HCT116 (cell line): ENCODE measurements around the gene CYP1A2. TPM values are rescaled to one million over a fixed set of nuclear protein-coding genes. Genes with fewer than 3 reads are reported as not detected.
A peak's percentile ranks its signal among the peaks of the same experiment; 100 is the strongest.

Source experiments
- ATAC-seq: fragments of 200-7000 bp; cut with Tn5 transposase; 2 replicates; pipeline ENCODE4 v1.9.1; 2020; ENCODE audit warnings: mild to moderate bottlenecking, moderate library complexity
- BruUV-seq: library from RNA; stranded (reverse); fragments of 400-500 nt; replicated peaks from 2 replicates; lab custom pipeline; 2021; lab: Mats Ljungman, UMichigan
- CTCF ChIA-PET: fragments of 300-600 bp; sonication (Branson Sonifier 250); formaldehyde crosslinking; loops from one replicate; lab custom pipeline; 2021; ENCODE audit warnings: antibody characterized with exemption; lab: Charles Lee
- POLR2A ChIA-PET: fragments of 300-600, 350-600 bp; sonication (Branson Sonifier 250); formaldehyde crosslinking; loops from one replicate; lab custom pipeline; 2021; ENCODE audit warnings: antibody characterized with exemption; lab: Charles Lee
- RAD21 ChIA-PET, 2 experiments: fragments of 300-600 bp; sonication (Branson Sonifier 250); formaldehyde crosslinking; loops; one replicate each; lab custom pipeline; 2023; ENCODE audit warnings: low total read pairs in 2 of 2; ENCODE audit not compliant: uncharacterized antibody in 2 of 2, unreplicated experiment in 2 of 2, low non-redundant PET in 1 of 2; lab: Charles Lee
- DNase-seq: peaks from one replicate; pipeline ENCODE4 v3.0.0-alpha.2; 2010; ENCODE audit warnings: low read depth, low spot score
- H2AFZ ChIP-seq: fragments of 200-600 bp; shearing (Covaris generic), sonication (generic); 2 replicates; pipeline ENCODE4 v1.6.1; 2017; ENCODE audit warnings: low read depth, mixed run types, mixed read lengths, antibody characterized with exemption, low read length; ENCODE audit not compliant: poor library complexity, severe bottlenecking
- H3K27ac ChIP-seq: 2 replicates; pipeline ENCODE4 v1.5.1; 2012; ENCODE audit warnings: low read depth, low read length
- H3K27me3 ChIP-seq: fragments of 200-600 bp; sonication (generic); 2 replicates; pipeline ENCODE4 v1.6.1; 2016; ENCODE audit warnings: mixed run types, low read length, mixed read lengths; ENCODE audit not compliant: insufficient read depth
- H3K36me3 ChIP-seq, 2 experiments: fragments of 200-500 bp in 1 of 2; fragments of 200-600 bp in 1 of 2; sonication (Bioruptor generic) in 1 of 2; sonication (generic) in 1 of 2; 2 replicates each; pipeline versions ENCODE4 v1.5.1 to v1.6.1; 2014 to 2016; ENCODE audit warnings: low read length in 2 of 2, inconsistent platforms in 1 of 2, mixed read lengths in 1 of 2, mixed run types in 1 of 2; ENCODE audit not compliant: insufficient read depth in 2 of 2, control insufficient read depth in 1 of 2
- H3K4me1 ChIP-seq, 2 experiments: fragments of 200-600 bp in 1 of 2; sonication (generic) in 1 of 2; 2 replicates each; pipeline versions ENCODE4 v1.5.1 to v1.6.1; 2012 to 2017; ENCODE audit warnings: low read length in 2 of 2, inconsistent platforms in 1 of 2, mild to moderate bottlenecking in 1 of 2, mixed read lengths in 1 of 2, mixed run types in 1 of 2, moderate library complexity in 1 of 2; ENCODE audit not compliant: insufficient read depth in 2 of 2, control insufficient read depth in 1 of 2
- H3K4me2 ChIP-seq: fragments of 200-600 bp; sonication (generic); 2 replicates; pipeline ENCODE4 v1.6.1; 2017; ENCODE audit warnings: mixed run types, low read length, mixed read lengths
- H3K4me3 ChIP-seq, 2 experiments: fragments of 200-600 bp in 1 of 2; sonication (generic) in 1 of 2; replicated peaks in 1 of 2; 2 replicates each; pipeline ENCODE4 v1.5.1; 2011 to 2016; ENCODE audit warnings: low read length in 2 of 2, control low read depth in 1 of 2, low read depth in 1 of 2, mild to moderate bottlenecking in 1 of 2, mixed read lengths in 1 of 2, mixed run types in 1 of 2
- H3K79me2 ChIP-seq: fragments of 200-600 bp; sonication (generic); 2 replicates; pipeline ENCODE4 v1.6.1; 2017; ENCODE audit warnings: mild to moderate bottlenecking, mixed run types, low read length, moderate library complexity, mixed read lengths; ENCODE audit not compliant: insufficient read depth
- H3K9ac ChIP-seq: fragments of 200-600 bp; sonication (generic); 2 replicates; pipeline ENCODE4 v1.6.1; 2016; ENCODE audit warnings: low read length, mixed read lengths
- H3K9me2 ChIP-seq: fragments of 200-600 bp; sonication (generic), shearing (Covaris generic); 2 replicates; pipeline ENCODE4 v1.6.1; 2017; ENCODE audit warnings: mixed run types, mild to moderate bottlenecking, moderate library complexity; ENCODE audit not compliant: insufficient read depth
- H3K9me3 ChIP-seq, 2 experiments: fragments of 200-500 bp in 1 of 2; fragments of 200-600 bp in 1 of 2; sonication (Bioruptor generic) in 1 of 2; sonication (generic) in 1 of 2; 2 replicates each; pipeline ENCODE4 v1.6.1; 2014 to 2017; ENCODE audit warnings: low read length in 2 of 2, mixed read lengths in 2 of 2, inconsistent platforms in 1 of 2, low read depth in 1 of 2, mild to moderate bottlenecking in 1 of 2, mixed run types in 1 of 2, moderate library complexity in 1 of 2; ENCODE audit not compliant: control insufficient read depth in 1 of 2, insufficient read depth in 1 of 2
- H4K20me1 ChIP-seq: fragments of 200-600 bp; sonication (generic), shearing (Covaris generic); 2 replicates; pipeline ENCODE4 v1.6.1; 2017; ENCODE audit warnings: mixed run types, mild to moderate bottlenecking, moderate library complexity; ENCODE audit not compliant: insufficient read depth
- CBX3 ChIP-seq: IDR thresholded peaks from 2 replicates; pipeline ENCODE4 v1.6.1; 2012; ENCODE audit warnings: low read depth
- CEBPB ChIP-seq: IDR thresholded peaks from 2 replicates; pipeline ENCODE4 v1.6.1; 2012; ENCODE audit warnings: low read depth
- EGR1 ChIP-seq: IDR thresholded peaks from 2 replicates; pipeline ENCODE4 v1.6.1; 2012; ENCODE audit warnings: low read depth
- ELF1 ChIP-seq: IDR thresholded peaks from 2 replicates; pipeline ENCODE4 v1.6.1; 2012; ENCODE audit warnings: low read depth, borderline replicate concordance
- EZH2 ChIP-seq: fragments of 200-600 bp; sonication (generic); IDR thresholded peaks from 2 replicates; pipeline ENCODE4 v1.6.1; 2017; ENCODE audit warnings: antibody characterized with exemption, mixed run types
- EZH2phosphoT487 ChIP-seq: fragments of 200-600 bp; IDR thresholded peaks from 2 replicates; pipeline ENCODE4 v1.6.1; 2018; ENCODE audit warnings: antibody characterized with exemption, borderline replicate concordance
- FOSL1 ChIP-seq: IDR thresholded peaks from 2 replicates; pipeline ENCODE4 v1.6.1; 2012; ENCODE audit warnings: low read depth
- JUND ChIP-seq: IDR thresholded peaks from 2 replicates; pipeline ENCODE4 v1.6.1; 2012
- POLR2A ChIP-seq: IDR thresholded peaks from 2 replicates; pipeline ENCODE4 v1.7.0; 2011; ENCODE audit warnings: borderline replicate concordance; ENCODE audit not compliant: insufficient read depth, insufficient read length; ENCODE audit errors: extremely low read depth
- POLR2AphosphoS5 ChIP-seq: IDR thresholded peaks from 2 replicates; pipeline ENCODE4 v1.6.1; 2011; ENCODE audit warnings: mild to moderate bottlenecking, low read depth, low read length, moderate library complexity
- RAD21 ChIP-seq: IDR thresholded peaks from 2 replicates; pipeline ENCODE4 v1.6.1; 2012; ENCODE audit warnings: low read depth, mild to moderate bottlenecking
- SIN3A ChIP-seq: IDR thresholded peaks from 2 replicates; pipeline ENCODE4 v1.6.1; 2012; ENCODE audit warnings: low read depth
- SP1 ChIP-seq: IDR thresholded peaks from 2 replicates; pipeline ENCODE4 v1.6.1; 2012; ENCODE audit warnings: low read depth
- SRF ChIP-seq: IDR thresholded peaks from 2 replicates; pipeline ENCODE4 v1.6.1; 2012; ENCODE audit warnings: low read depth
- TCF7L2 ChIP-seq: IDR thresholded peaks from 2 replicates; pipeline ENCODE4 v1.7.0; 2011; ENCODE audit warnings: borderline replicate concordance, inconsistent platforms; ENCODE audit not compliant: insufficient read depth, insufficient read length; ENCODE audit errors: extremely low read depth
- YY1 ChIP-seq: IDR thresholded peaks from 2 replicates; pipeline ENCODE4 v1.6.1; 2011; ENCODE audit warnings: low read length, low read depth, moderate library complexity, mild to moderate bottlenecking; ENCODE audit not compliant: insufficient replicate concordance; ENCODE audit errors: extremely low read depth
- ZFX ChIP-seq: fragments of 450-650 bp; IDR thresholded peaks from 2 replicates; pipeline ENCODE4 v1.6.1; 2017
- ZNF274 ChIP-seq: fragments of 200-500 bp; sonication (Bioruptor generic); IDR thresholded peaks from 2 replicates; pipeline ENCODE4 v1.6.1; 2014; ENCODE audit warnings: mild to moderate bottlenecking, low read depth, low read length, inconsistent platforms
- intact Hi-C: fragments of 100-400 bp; cut with micrococcal nuclease; formaldehyde crosslinking; loops from 2 replicates; pipeline ENCODE4 v1.10.0; 2022
- total RNA-seq: library from RNA; stranded (reverse); gene quantifications from one replicate; pipeline ENCODE4 v1.2.1, GENCODE V29; 2021; ENCODE audit not compliant: unreplicated experiment
- TF ChIP-seq, protein P1 (sequence below): IDR thresholded peaks from 2 replicates; pipeline ENCODE4 v1.6.1; 2011; ENCODE audit warnings: mild to moderate bottlenecking, low read length, moderate library complexity; ENCODE audit not compliant: insufficient replicate concordance; ENCODE audit errors: extremely low read depth
- TF ChIP-seq, protein P2 (sequence below): IDR thresholded peaks from 2 replicates; pipeline ENCODE4 v1.6.1; 2012
- TF ChIP-seq, protein P3 (sequence below): IDR thresholded peaks from 2 replicates; pipeline ENCODE4 v1.6.1; 2012; ENCODE audit warnings: low read depth
- TF ChIP-seq, protein P4 (sequence below): IDR thresholded peaks from 2 replicates; pipeline ENCODE4 v1.6.1; 2012

The CYP1A2 gene
- total RNA-seq, 1 experiment from 2014 or later, result not detected

DNA sequence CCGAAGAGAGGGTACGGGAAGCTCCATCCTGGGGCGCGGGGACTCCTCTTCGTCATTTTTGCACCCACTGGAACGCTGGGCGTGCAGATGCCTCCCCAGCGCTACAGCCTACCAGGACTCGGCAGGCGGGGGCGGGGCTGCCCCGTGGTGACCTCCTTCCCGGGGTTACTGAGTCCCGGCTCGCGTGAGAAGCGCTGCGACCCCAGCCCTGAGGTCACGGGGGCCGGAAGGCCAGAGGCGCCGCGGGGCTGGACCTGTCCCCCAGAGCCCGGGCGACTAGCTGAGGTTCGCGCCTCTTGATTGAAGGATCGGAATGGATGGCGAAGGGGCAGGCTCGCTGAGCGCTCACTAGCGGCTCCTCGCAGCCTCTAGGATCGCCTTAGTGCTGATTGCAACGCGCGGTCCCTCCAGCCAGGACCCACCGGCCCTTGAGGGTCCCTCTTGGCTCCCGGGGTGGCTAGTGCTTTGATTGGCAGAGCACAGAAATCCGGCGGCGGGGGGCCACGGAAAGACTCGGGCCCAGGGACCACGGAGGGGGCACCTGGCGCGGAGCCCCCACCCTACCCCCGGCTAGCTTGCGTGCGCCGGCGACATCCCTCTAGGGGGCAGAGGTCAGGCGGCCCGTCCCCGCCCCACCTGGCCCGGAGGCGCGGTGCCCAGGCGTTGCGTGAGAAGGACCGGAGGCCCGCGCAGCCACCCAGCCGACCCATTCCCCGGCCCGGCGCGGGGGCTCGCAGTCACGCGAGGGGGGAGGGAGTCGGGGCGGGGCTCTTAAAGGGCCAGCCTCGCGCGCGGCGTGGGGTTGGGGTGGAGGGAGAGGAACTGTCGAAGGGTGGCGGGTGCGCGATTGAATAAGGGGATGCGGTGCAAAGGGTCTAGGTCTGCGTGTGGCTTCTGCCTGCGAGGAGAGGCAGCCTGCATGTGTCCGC is 22.5 kb upstream of the CYP1A2 start:
- Histone ChIP-seq H3K36me3 (no peaks in the 10 kb centered on the region), H3K9ac (peak overlapping the region; percentile 68), H3K79me2 (no peaks in the 10 kb centered on the region), H2AFZ (no peak overlapping the region), H3K9me2 (no peaks in the 10 kb centered on the region), H3K27me3 (no peaks in the 10 kb centered on the region), H3K27ac (peak overlapping the region; percentile 74), H3K4me2 (peak overlapping the region; percentile 100), H3K9me3 (no peaks in the 10 kb centered on the region), H3K4me3 (peak overlapping the region; percentile 64 to 71), H3K4me1 (peaks cover 22 to 43% of the 10 kb centered on the region in 2 experiments), H4K20me1 (no peaks in the 10 kb centered on the region)
- POLR2A ChIA-PET, result interaction anchor here (2.5 kb wide), 1 partner anchor 34 kb away, joined by 10 read pairs; no protein-coding TSS in a partner anchor
- intact Hi-C loops, result no loop called here
- RAD21 ChIA-PET, result no interaction called here
- DNase-seq (no peak), ATAC-seq (peak; percentile 69)
- CTCF ChIA-PET, result interaction anchor here (0.6 to 1.5 kb wide), 5 partner anchors 42 to 344 kb away, joined by 3 to 4 read pairs (median 3); no protein-coding TSS in a partner anchor
- no TSS peak for BruUV-seq
- TF ChIP-seq YY1 (no peak), SIN3A (no peak), CBX3 (no peak), RAD21 (no peak), ELF1 (no peak), ZFX (no peak), ZNF274 (no peak), EZH2phosphoT487 (no peak), SRF (no peak), FOSL1 (no peak), EZH2 (no peak), JUND (no peak), POLR2AphosphoS5 (0 out of 2 replicates have a peak, but pooled peaks have one; percentile 8), EGR1 (peak; percentile 38; the same call in 1 of the 2 replicates), CEBPB (no peak), POLR2A (no peak), SP1 (no peak; the same call in 1 of the 2 replicates), TCF7L2 (no peak)
- TF ChIP-seq, protein P1, sequence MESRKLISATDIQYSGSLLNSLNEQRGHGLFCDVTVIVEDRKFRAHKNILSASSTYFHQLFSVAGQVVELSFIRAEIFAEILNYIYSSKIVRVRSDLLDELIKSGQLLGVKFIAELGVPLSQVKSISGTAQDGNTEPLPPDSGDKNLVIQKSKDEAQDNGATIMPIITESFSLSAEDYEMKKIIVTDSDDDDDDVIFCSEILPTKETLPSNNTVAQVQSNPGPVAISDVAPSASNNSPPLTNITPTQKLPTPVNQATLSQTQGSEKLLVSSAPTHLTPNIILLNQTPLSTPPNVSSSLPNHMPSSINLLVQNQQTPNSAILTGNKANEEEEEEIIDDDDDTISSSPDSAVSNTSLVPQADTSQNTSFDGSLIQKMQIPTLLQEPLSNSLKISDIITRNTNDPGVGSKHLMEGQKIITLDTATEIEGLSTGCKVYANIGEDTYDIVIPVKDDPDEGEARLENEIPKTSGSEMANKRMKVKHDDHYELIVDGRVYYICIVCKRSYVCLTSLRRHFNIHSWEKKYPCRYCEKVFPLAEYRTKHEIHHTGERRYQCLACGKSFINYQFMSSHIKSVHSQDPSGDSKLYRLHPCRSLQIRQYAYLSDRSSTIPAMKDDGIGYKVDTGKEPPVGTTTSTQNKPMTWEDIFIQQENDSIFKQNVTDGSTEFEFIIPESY, result no peak
- TF ChIP-seq, protein P2, sequence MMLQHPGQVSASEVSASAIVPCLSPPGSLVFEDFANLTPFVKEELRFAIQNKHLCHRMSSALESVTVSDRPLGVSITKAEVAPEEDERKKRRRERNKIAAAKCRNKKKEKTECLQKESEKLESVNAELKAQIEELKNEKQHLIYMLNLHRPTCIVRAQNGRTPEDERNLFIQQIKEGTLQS, result no peak
- TF ChIP-seq, protein P3, sequence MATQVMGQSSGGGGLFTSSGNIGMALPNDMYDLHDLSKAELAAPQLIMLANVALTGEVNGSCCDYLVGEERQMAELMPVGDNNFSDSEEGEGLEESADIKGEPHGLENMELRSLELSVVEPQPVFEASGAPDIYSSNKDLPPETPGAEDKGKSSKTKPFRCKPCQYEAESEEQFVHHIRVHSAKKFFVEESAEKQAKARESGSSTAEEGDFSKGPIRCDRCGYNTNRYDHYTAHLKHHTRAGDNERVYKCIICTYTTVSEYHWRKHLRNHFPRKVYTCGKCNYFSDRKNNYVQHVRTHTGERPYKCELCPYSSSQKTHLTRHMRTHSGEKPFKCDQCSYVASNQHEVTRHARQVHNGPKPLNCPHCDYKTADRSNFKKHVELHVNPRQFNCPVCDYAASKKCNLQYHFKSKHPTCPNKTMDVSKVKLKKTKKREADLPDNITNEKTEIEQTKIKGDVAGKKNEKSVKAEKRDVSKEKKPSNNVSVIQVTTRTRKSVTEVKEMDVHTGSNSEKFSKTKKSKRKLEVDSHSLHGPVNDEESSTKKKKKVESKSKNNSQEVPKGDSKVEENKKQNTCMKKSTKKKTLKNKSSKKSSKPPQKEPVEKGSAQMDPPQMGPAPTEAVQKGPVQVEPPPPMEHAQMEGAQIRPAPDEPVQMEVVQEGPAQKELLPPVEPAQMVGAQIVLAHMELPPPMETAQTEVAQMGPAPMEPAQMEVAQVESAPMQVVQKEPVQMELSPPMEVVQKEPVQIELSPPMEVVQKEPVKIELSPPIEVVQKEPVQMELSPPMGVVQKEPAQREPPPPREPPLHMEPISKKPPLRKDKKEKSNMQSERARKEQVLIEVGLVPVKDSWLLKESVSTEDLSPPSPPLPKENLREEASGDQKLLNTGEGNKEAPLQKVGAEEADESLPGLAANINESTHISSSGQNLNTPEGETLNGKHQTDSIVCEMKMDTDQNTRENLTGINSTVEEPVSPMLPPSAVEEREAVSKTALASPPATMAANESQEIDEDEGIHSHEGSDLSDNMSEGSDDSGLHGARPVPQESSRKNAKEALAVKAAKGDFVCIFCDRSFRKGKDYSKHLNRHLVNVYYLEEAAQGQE, result no peak
- TF ChIP-seq, protein P4, sequence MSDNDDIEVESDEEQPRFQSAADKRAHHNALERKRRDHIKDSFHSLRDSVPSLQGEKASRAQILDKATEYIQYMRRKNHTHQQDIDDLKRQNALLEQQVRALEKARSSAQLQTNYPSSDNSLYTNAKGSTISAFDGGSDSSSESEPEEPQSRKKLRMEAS, result peak; percentile 46; the same call in 1 of the 2 replicates
